HEK293T (cell line): ENCODE results near the gene TECRL.

Source experiments
- BHLHE40 ChIP-seq: fragments of 450-650 bp; IDR thresholded peaks from 2 replicates; pipeline ENCODE4 v1.6.1; 2016; ENCODE audit warnings: mild to moderate bottlenecking, moderate library complexity, borderline replicate concordance
- FOXA1 ChIP-seq: fragments of 450-650 bp; IDR thresholded peaks from 2 replicates; pipeline ENCODE4 v1.6.1; 2016; ENCODE audit warnings: mild to moderate bottlenecking
- FOXM1 ChIP-seq: fragments of 450-650 bp; IDR thresholded peaks from 2 replicates; pipeline ENCODE4 v1.6.1; 2017; ENCODE audit warnings: mild to moderate bottlenecking, borderline replicate concordance
- HDGF ChIP-seq: fragments of 450-650 bp; IDR thresholded peaks from 2 replicates; pipeline ENCODE4 v1.6.1; 2017; ENCODE audit warnings: antibody characterized with exemption, borderline replicate concordance
- NFRKB ChIP-seq: fragments of 450-650 bp; IDR thresholded peaks from 2 replicates; pipeline ENCODE4 v1.6.1; 2016; ENCODE audit warnings: mild to moderate bottlenecking, moderate library complexity
- SP1 ChIP-seq: fragments of 450-650 bp; IDR thresholded peaks from 2 replicates; pipeline ENCODE4 v1.6.1; 2017
- SUZ12 ChIP-seq: fragments of 450-650 bp; IDR thresholded peaks from 2 replicates; pipeline ENCODE4 v1.6.1; 2016; ENCODE audit warnings: mild to moderate bottlenecking
- TARDBP ChIP-seq: fragments of 450-650 bp; IDR thresholded peaks from 2 replicates; pipeline ENCODE4 v1.6.1; 2016
- ZNF384 ChIP-seq: fragments of 450-650 bp; IDR thresholded peaks from 2 replicates; pipeline ENCODE4 v1.6.1; 2016

GRCh38 chr4:64248186-64248585 lies 161.1 kb downstream of the TECRL start:
- no peak for TF ChIP-seq FOXM1
- TF ChIP-seq SUZ12 = no peak
- TF ChIP-seq HDGF = no peak
- no peak for TF ChIP-seq SP1
- no peak for TF ChIP-seq TARDBP
- no peak for TF ChIP-seq FOXA1
- TF ChIP-seq NFRKB = no peak
- TF ChIP-seq BHLHE40 = no peak
- no peak for TF ChIP-seq ZNF384
